ENCODE measurements around the gene ZNF688.

- TF ChIP-seq CTCF (IDR thresholded peaks at IDR 0.05) (no peak), EZH2 (IDR thresholded peaks at IDR 0.05) (no peak)
These were observed 9.5 kb downstream of the ZNF688 start for GRCh38 chr16:30562021-30562420.
